ENCODE data around the gene GOLGA5. TPM values are rescaled to one million over a fixed set of nuclear protein-coding genes. Genes with fewer than 3 reads are reported as not detected.

The GOLGA5 gene
- total and polyA plus RNA-seq, 2 experiments from 2014 or later: 50.0 to 62.4 TPM

GRCh38 chr14:92750994-92751400 lies 43.1 kb upstream of the GOLGA5 start:
- H3K9me2 ChIP-seq (replicated peaks; ENCODE audit: insufficient read depth): no peaks in the 10 kb centered on the region
- DNase-seq (ENCODE audit: low spot score): no peak
- no peak overlapping the region for H2AFZ ChIP-seq
- H3K27ac ChIP-seq: no peak overlapping the region
- no peak overlapping the region for H3K4me3 ChIP-seq
- TF ChIP-seq EZH2 (IDR thresholded peaks at IDR 0.05; ENCODE audit: borderline replicate concordance) (no peak), CTCF (IDR thresholded peaks at IDR 0.05; ENCODE audit: poor library complexity) (no peak), EZH2phosphoT487 (IDR thresholded peaks at IDR 0.05; ENCODE audit: low read depth, severe bottlenecking, unreplicated experiment) (no peak)
- no peak overlapping the region for H3K4me2 ChIP-seq
- no peaks in the 10 kb centered on the region for H3K9me3 ChIP-seq (ENCODE audit: low read depth)
- no peaks in the 10 kb centered on the region for H4K20me1 ChIP-seq (ENCODE audit: insufficient read depth, poor library complexity, severe bottlenecking)
- no peaks in the 10 kb centered on the region for H3K27me3 ChIP-seq
- H3K79me2 ChIP-seq: peaks cover 13% of the 10 kb centered on the region
- H3K36me3 ChIP-seq (replicated peaks; ENCODE audit: insufficient read depth, low read depth): no peaks in the 10 kb centered on the region
- no peaks in the 10 kb centered on the region for H3K4me1 ChIP-seq (ENCODE audit: insufficient read depth)
- WGBS (ENCODE audit: low lambda C conversion rate, missing lambda C conversion rate): 97% methylated on average over 5 of the region's 5 CpGs

- H4K20me1 ChIP-seq (ENCODE audit: insufficient read depth, poor library complexity, severe bottlenecking): no peaks in the 10 kb centered on the region
- no peaks in the 10 kb centered on the region for H3K9me3 ChIP-seq (ENCODE audit: low read depth)
- no peaks in the 10 kb centered on the region for H3K4me1 ChIP-seq (ENCODE audit: insufficient read depth)
- H3K4me3 ChIP-seq: no peak overlapping the region
- H2AFZ ChIP-seq: no peak overlapping the region
- 55% methylated on average over 4 of the region's 4 CpGs for WGBS (ENCODE audit: low lambda C conversion rate, missing lambda C conversion rate)
- H3K27me3 ChIP-seq: no peaks in the 10 kb centered on the region
- no peak overlapping the region for H3K4me2 ChIP-seq
- H3K36me3 ChIP-seq (replicated peaks; ENCODE audit: insufficient read depth, low read depth): no peaks in the 10 kb centered on the region
- H3K9me2 ChIP-seq (replicated peaks; ENCODE audit: insufficient read depth): no peaks in the 10 kb centered on the region
- TF ChIP-seq CTCF (IDR thresholded peaks at IDR 0.05; ENCODE audit: poor library complexity) (no peak), EZH2 (IDR thresholded peaks at IDR 0.05; ENCODE audit: borderline replicate concordance) (no peak), EZH2phosphoT487 (IDR thresholded peaks at IDR 0.05; ENCODE audit: low read depth, severe bottlenecking, unreplicated experiment) (no peak)
- peaks cover 5% of the 10 kb centered on the region for H3K79me2 ChIP-seq
- DNase-seq (ENCODE audit: low spot score): no peak
- no peak overlapping the region for H3K27ac ChIP-seq
Measured at GRCh38 chr14:92751819-92752218, 42.3 kb upstream of the GOLGA5 start.

DNA sequence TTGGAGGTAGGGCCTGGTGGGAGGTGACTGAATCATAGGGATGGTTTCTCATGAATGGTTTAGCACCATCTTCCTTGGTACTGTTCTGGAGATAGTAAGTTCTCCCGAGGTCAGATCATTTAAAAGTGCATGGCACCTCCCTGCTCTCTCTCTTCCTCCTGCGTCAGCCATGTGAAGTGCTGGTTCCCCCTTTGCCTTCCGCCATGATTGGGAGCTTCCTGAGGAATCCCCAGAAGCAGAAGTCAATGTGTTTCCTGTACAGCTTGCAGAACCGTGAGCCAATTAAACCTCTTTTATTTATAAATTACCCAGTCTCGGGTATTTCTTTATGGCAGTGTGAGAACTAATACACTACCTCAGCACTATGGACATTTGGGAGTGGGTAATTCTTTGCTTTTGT lies 40.9 kb upstream of the GOLGA5 start:
- Histone ChIP-seq H2AFZ (no peak overlapping the region), H3K36me3 (replicated peaks; ENCODE audit: insufficient read depth, low read depth) (no peaks in the 10 kb centered on the region), H3K4me3 (no peak overlapping the region), H3K79me2 (no peaks in the 10 kb centered on the region), H4K20me1 (ENCODE audit: insufficient read depth, poor library complexity, severe bottlenecking) (no peaks in the 10 kb centered on the region), H3K27me3 (no peaks in the 10 kb centered on the region), H3K9me2 (replicated peaks; ENCODE audit: insufficient read depth) (no peaks in the 10 kb centered on the region), H3K27ac (no peak overlapping the region), H3K9me3 (ENCODE audit: low read depth) (no peaks in the 10 kb centered on the region), H3K4me2 (no peak overlapping the region), H3K4me1 (ENCODE audit: insufficient read depth) (no peaks in the 10 kb centered on the region)
- WGBS (ENCODE audit: low lambda C conversion rate, missing lambda C conversion rate): 86% methylated on average over 5 of the region's 5 CpGs
- no peak for TF ChIP-seq CTCF (IDR thresholded peaks at IDR 0.05; ENCODE audit: poor library complexity)
- TF ChIP-seq EZH2 (IDR thresholded peaks at IDR 0.05; ENCODE audit: borderline replicate concordance): no peak
- no peak for TF ChIP-seq EZH2phosphoT487 (IDR thresholded peaks at IDR 0.05; ENCODE audit: low read depth, severe bottlenecking, unreplicated experiment)
- no peak for DNase-seq (ENCODE audit: low spot score)

GRCh38 chr14:92754966-92755365 lies 39.1 kb upstream of the GOLGA5 start:
- no peak for TF ChIP-seq CTCF (IDR thresholded peaks at IDR 0.05; ENCODE audit: poor library complexity)
- no peak for TF ChIP-seq EZH2phosphoT487 (IDR thresholded peaks at IDR 0.05; ENCODE audit: low read depth, severe bottlenecking, unreplicated experiment)
- TF ChIP-seq EZH2 (IDR thresholded peaks at IDR 0.05; ENCODE audit: borderline replicate concordance): no peak
- Histone ChIP-seq H3K27ac (no peak overlapping the region), H3K27me3 (no peaks in the 10 kb centered on the region), H3K4me3 (no peak overlapping the region), H2AFZ (no peak overlapping the region), H4K20me1 (ENCODE audit: insufficient read depth, poor library complexity, severe bottlenecking) (no peaks in the 10 kb centered on the region), H3K9me3 (ENCODE audit: low read depth) (no peaks in the 10 kb centered on the region), H3K4me1 (ENCODE audit: insufficient read depth) (no peaks in the 10 kb centered on the region), H3K36me3 (replicated peaks; ENCODE audit: insufficient read depth, low read depth) (no peaks in the 10 kb centered on the region), H3K4me2 (no peak overlapping the region), H3K9me2 (replicated peaks; ENCODE audit: insufficient read depth) (no peaks in the 10 kb centered on the region), H3K79me2 (no peaks in the 10 kb centered on the region)
- 83% methylated on average over 1 of the region's 1 CpG for WGBS (ENCODE audit: low lambda C conversion rate, missing lambda C conversion rate)
- DNase-seq (ENCODE audit: low spot score): no peak
